Omental fat pad (tissue), 4 donors: ENCODE data around the gene RNF115. TPM values are rescaled to one million over a fixed set of nuclear protein-coding genes. Genes with fewer than 3 reads are reported as not detected.
A peak's percentile ranks its signal among the peaks of the same experiment; 100 is the strongest.

Experiments
- ATAC-seq: fragments of 150-250 bp; one replicate; pipeline ENCODE4 v1.9.1; 2016; ENCODE audit warnings: mild to moderate bottlenecking, moderate library complexity; ENCODE audit not compliant: low FRiP score
- DNase-seq: peaks from one replicate; pipeline ENCODE4 v3.0.0-alpha.2; 2019; ENCODE audit warnings: low spot score
- CTCF ChIP-seq, 3 donors: fragments of 450-650 bp; IDR thresholded peaks; one replicate each; pipeline ENCODE4 v1.5.1; 2016 to 2017; ENCODE audit warnings: antibody characterized with exemption in 3 of 3, mild to moderate bottlenecking in 3 of 3, moderate library complexity in 2 of 3
- total RNA-seq, 4 donors: library from RNA; depleted of rRNA; stranded (reverse); fragments of >200 nt; gene quantifications; one replicate each; pipeline ENCODE4 v1.1.0, GENCODE V29; 2016

RNF115 gene
- total RNA-seq, 4 donors from 2014 or later = 12.3 to 41.3 (median 14.3) TPM

- TF ChIP-seq CTCF (IDR thresholded peaks at IDR 0.05) = no peak
- DNase-seq (no peak), ATAC-seq (peak; percentile 16)
These were observed 34.5 kb upstream of the RNF115 start for GRCh38 chr1:145858238-145858900.

GRCh38 chr1:145857170-145857569 is 33.3 kb upstream of the RNF115 start:
- ATAC-seq (no peak), DNase-seq (no peak)
- no peak for TF ChIP-seq CTCF (IDR thresholded peaks at IDR 0.05)

- DNase-seq (no peak), ATAC-seq (no peak)
- TF ChIP-seq CTCF (IDR thresholded peaks at IDR 0.05) = no peak
These were observed 31.6 kb upstream of the RNF115 start for GRCh38 chr1:145855426-145855948.

- ATAC-seq (no peak), DNase-seq (no peak)
- TF ChIP-seq CTCF (IDR thresholded peaks at IDR 0.05) = no peak
These were observed 25.7 kb upstream of the RNF115 start for GRCh38 chr1:145849356-145850160.

GRCh38 chr1:145847827-145848226 is 23.9 kb upstream of the RNF115 start:
- ATAC-seq (no peak), DNase-seq (no peak)
- no peak for TF ChIP-seq CTCF (IDR thresholded peaks at IDR 0.05)

DNA sequence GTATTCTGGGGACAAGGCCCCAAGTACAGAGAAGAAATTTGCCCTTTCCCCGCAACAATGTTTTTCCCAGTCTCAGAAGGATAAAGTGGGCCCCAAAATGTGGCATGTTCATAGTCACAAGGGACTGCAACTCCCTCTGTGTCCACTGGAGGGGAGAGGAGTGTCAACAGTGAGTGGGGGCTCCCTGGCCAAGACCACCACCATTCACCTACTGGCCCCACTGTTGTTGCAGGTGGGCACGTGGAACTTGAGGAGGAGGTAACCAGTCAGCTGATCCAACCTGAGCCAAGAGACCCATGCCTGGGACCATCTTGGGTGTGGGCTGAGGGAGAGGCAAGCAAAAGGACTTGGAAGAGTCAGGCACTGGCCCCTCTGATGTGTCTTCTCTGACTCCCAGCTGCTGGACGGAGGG is 22.3 kb upstream of the RNF115 start:
- no peak for TF ChIP-seq CTCF (IDR thresholded peaks at IDR 0.05)
- peak; percentile 16 for ATAC-seq
- no peak for DNase-seq
